ENCODE measurements around the gene KRT23. TPM values are rescaled to one million over a fixed set of nuclear protein-coding genes. Genes with fewer than 3 reads are reported as not detected.
A peak's percentile ranks its signal among the peaks of the same experiment; 100 is the strongest.

The KRT23 gene
- total RNA-seq, 1 experiment from 2014 or later, result not detected

- in situ Hi-C loops (cut with HindIII; ENCODE audit: low pct_unique_long_range_greater_than_20kb, low sequenced_read_pairs), result no loop called here
- no peak for DNase-seq (ENCODE audit: low read depth, low spot score)
These were observed 16.4 kb upstream of the KRT23 start for GRCh38 chr17:40953881-40954280.

GRCh38 chr17:40952661-40953060 is 15.2 kb upstream of the KRT23 start:
- in situ Hi-C loops (cut with HindIII; ENCODE audit: low pct_unique_long_range_greater_than_20kb, low sequenced_read_pairs), result no loop called here
- DNase-seq (ENCODE audit: low read depth, low spot score), result no peak

DNA sequence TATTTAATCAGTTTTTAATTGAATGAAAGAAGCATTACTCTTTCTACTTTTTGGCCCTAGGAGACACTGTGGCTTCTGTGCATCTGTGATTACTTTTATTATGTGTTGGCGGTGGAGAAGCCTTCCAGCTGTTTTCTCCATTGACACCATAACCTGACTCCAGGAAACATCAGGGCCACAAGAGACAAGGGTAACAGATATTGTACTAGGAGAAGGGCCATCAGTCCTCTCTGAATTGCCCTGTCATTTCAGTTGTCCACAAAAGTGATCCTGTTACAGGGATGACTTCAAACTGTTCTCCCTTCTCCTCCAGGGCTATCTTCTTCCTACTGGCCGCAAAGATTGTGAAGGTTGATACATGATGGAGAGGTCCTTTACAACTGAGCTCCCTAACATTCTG is 14.7 kb upstream of the KRT23 start:
- in situ Hi-C loops (cut with HindIII; ENCODE audit: low pct_unique_long_range_greater_than_20kb, low sequenced_read_pairs), result no loop called here
- no peak for DNase-seq (ENCODE audit: low read depth, low spot score)

GRCh38 chr17:40951011-40951622 is 13.7 kb upstream of the KRT23 start:
- no peak for DNase-seq (ENCODE audit: low read depth, low spot score)
- in situ Hi-C loops (cut with HindIII; ENCODE audit: low pct_unique_long_range_greater_than_20kb, low sequenced_read_pairs), result no loop called here

GRCh38 chr17:40950176-40950575 is 12.7 kb upstream of the KRT23 start:
- in situ Hi-C loops (cut with HindIII; ENCODE audit: low pct_unique_long_range_greater_than_20kb, low sequenced_read_pairs), result no loop called here
- DNase-seq (ENCODE audit: low read depth, low spot score), result no peak

DNA sequence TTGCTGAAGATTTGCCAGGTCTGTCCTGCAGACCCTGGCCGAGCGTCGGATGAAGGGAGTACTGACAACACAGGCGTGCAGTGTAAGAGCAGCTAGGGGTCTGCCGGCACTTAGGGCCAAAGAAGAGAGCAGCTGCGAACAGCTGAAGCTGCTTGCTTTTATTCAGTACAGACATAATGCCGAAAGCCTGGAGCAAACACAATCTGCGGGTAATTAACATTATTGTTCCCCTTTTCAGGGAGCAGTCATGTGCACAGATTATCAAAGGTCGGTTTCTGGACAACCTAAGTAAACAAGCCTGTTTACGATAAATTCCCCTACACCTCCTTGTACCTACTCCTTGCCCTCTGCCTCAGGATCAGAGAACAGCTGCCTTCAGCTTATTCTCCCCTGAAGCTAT is 12.0 kb upstream of the KRT23 start:
- DNase-seq (ENCODE audit: low read depth, low spot score), result no peak
- in situ Hi-C loops (cut with HindIII; ENCODE audit: low pct_unique_long_range_greater_than_20kb, low sequenced_read_pairs), result no loop called here

- in situ Hi-C loops (cut with HindIII; ENCODE audit: low pct_unique_long_range_greater_than_20kb, low sequenced_read_pairs), result no loop called here
- no peak for DNase-seq (ENCODE audit: low read depth, low spot score)
These were observed 10.5 kb upstream of the KRT23 start for GRCh38 chr17:40947929-40948328.

- in situ Hi-C loops (cut with HindIII; ENCODE audit: low pct_unique_long_range_greater_than_20kb, low sequenced_read_pairs), result no loop called here
- DNase-seq (ENCODE audit: low read depth, low spot score), result peak; percentile 63
These were observed 8.0 kb upstream of the KRT23 start for GRCh38 chr17:40945414-40945813.

DNA sequence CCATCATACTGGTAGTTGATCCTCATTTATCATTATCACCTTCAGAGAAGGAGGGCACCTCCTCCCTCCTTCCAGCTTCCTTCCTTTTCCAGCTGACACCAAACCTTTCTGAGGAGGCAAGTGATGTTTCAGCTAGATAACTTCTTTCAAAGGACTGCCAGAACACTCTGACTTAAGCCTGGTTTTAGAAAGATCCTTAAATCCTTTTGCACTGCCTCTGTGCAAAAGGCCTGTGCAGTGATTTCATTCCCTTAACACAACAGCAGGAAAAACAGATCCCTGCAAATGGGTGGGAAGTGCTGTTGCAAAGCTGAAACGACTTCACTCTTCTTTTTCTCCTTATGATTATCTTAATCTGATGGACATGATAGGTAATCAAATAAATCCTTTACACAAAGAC is 7.1 kb upstream of the KRT23 start:
- in situ Hi-C loops (cut with HindIII; ENCODE audit: low pct_unique_long_range_greater_than_20kb, low sequenced_read_pairs), result no loop called here
- no peak for DNase-seq (ENCODE audit: low read depth, low spot score)

- in situ Hi-C loops (cut with HindIII; ENCODE audit: low pct_unique_long_range_greater_than_20kb, low sequenced_read_pairs), result no loop called here
- no peak for DNase-seq (ENCODE audit: low read depth, low spot score)
These were observed 5.1 kb upstream of the KRT23 start for GRCh38 chr17:40942553-40942952.

DNA sequence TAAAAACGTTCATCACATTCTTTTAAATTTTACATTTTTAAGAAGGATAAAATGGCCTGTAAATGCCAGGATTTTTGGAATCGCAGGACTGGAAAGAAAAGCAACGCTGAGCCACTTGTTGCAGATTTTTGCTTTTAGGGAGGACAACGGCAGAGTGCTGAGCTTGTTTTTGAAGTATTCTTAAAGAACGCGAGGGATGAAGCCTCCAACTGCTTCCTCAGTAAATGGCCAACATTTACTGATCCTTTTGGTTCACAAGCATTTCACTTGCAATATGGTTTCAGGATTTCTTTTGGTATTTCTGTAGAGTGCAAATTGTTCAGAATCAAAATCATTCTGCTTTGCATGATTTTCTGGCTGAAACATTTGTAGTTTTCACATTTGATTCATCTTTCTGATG is 2.8 kb upstream of the KRT23 start:
- no peak for DNase-seq (ENCODE audit: low read depth, low spot score)
- in situ Hi-C loops (cut with HindIII; ENCODE audit: low pct_unique_long_range_greater_than_20kb, low sequenced_read_pairs), result no loop called here

- DNase-seq (ENCODE audit: low read depth, low spot score), result no peak
- in situ Hi-C loops (cut with HindIII; ENCODE audit: low pct_unique_long_range_greater_than_20kb, low sequenced_read_pairs), result no loop called here
These were observed 1.5 kb upstream of the KRT23 start for GRCh38 chr17:40938981-40939380.

- no peak for DNase-seq (ENCODE audit: low read depth, low spot score)
- in situ Hi-C loops (cut with HindIII; ENCODE audit: low pct_unique_long_range_greater_than_20kb, low sequenced_read_pairs), result no loop called here
These were observed 470 bp downstream of the KRT23 start for GRCh38 chr17:40936976-40937375.

- DNase-seq (ENCODE audit: low read depth, low spot score), result no peak
- in situ Hi-C loops (cut with HindIII; ENCODE audit: low pct_unique_long_range_greater_than_20kb, low sequenced_read_pairs), result no loop called here
These were observed 942 bp downstream of the KRT23 start for GRCh38 chr17:40936437-40936971.

- in situ Hi-C loops (cut with HindIII; ENCODE audit: low pct_unique_long_range_greater_than_20kb, low sequenced_read_pairs), result no loop called here
- DNase-seq (ENCODE audit: low read depth, low spot score), result no peak
These were observed 1.8 kb downstream of the KRT23 start for GRCh38 chr17:40935624-40936023.

- in situ Hi-C loops (cut with HindIII; ENCODE audit: low pct_unique_long_range_greater_than_20kb, low sequenced_read_pairs), result no loop called here
- peak; percentile 91 for DNase-seq (ENCODE audit: low read depth, low spot score)
These were observed 4.8 kb downstream of the KRT23 start for GRCh38 chr17:40932608-40933007.

DNA sequence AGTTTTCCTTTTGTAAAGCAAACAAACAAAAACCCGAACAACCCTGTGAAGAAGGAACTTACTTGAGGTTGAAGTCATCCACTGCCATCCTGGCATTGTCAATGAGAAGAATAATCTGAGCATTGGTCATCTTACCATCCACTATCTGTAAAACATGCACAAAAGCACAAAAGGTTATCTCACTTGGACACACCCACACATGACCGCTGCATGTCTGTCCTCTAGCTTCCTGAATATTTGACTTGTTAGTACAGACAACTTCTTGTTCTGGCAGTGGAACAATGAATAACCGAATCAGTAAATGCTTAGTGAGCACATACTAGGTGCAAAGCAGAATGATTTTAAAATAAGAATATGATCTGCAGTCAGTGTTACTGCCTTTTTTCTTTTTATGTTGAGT is 6.1 kb downstream of the KRT23 start:
- in situ Hi-C loops (cut with HindIII; ENCODE audit: low pct_unique_long_range_greater_than_20kb, low sequenced_read_pairs), result no loop called here
- DNase-seq (ENCODE audit: low read depth, low spot score), result peak; percentile 30

DNA sequence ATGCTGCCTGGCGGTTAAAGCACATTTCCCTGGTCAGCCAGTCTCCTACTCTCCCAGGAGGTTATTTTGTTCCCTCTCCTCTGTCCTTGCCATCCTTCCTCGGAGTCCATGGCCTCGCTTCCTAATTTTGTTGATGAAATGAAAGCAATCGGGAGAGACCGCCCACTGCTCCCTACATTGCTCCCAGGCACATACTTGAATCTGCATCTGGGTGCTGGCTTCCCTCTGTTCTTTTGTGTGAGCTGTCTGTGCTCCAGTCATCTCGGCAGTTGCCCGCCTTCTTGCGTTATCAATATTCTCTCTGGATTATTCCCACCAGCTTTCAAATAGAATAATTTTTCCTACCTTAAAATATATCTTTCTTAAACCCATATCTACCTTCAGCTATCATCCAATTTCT is 11.1 kb downstream of the KRT23 start:
- in situ Hi-C loops (cut with HindIII; ENCODE audit: low pct_unique_long_range_greater_than_20kb, low sequenced_read_pairs), result no loop called here
- no peak for DNase-seq (ENCODE audit: low read depth, low spot score)

DNA sequence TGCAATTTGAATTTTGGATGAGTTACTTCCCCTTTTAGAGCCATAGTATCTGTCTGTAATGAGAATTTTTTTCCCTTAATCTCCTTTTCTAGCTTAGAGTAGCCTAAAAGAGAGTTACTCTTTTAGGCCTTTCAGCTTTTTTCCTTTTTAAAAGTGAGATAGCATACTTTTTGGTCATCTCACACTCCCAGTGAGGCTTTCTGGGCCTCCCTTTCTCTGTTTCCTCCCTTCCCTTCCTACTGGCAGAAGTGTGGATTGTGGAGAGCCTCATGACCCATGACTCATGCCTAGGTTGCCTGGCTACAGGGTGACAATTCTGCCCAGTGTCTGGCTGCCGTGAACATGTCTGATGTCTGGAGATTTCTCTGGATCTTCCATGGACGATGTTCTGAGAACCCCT is 15.2 kb downstream of the KRT23 start:
- peak; percentile 90 for DNase-seq (ENCODE audit: low read depth, low spot score)
- in situ Hi-C loops (cut with HindIII; ENCODE audit: low pct_unique_long_range_greater_than_20kb, low sequenced_read_pairs), result no loop called here

DNA sequence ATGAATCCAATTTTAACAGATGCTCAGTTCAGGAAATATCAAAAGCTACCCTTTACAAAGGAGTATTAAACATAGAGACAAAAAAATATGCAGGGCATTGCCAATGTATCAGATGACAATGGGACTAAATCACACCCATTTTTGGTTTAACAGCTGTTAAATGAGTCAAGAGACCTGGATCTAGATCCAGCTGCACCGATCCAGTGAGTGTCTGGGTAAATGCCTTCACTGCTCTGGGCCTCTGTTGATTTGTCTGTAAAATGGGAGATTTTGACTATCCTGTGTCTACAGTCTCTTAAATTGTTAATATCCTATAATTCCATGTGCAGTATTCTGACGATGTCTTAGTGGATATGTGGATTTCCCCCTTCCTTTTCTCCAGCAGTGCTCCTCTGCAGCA is 16.4 kb downstream of the KRT23 start:
- in situ Hi-C loops (cut with HindIII; ENCODE audit: low pct_unique_long_range_greater_than_20kb, low sequenced_read_pairs), result no loop called here
- DNase-seq (ENCODE audit: low read depth, low spot score), result no peak
